Inferior parietal cortex (tissue), 1 donor: ENCODE results near the gene DPP6.

Experiments
- DNase-seq: peaks from one replicate; pipeline ENCODE4 v3.0.0-alpha.2; 2016; ENCODE audit errors: extremely low spot score

DPP6 gene

GRCh38 chr7:154532771-154533170 is 480.6 kb downstream of the DPP6 start:
- DNase-seq: no peak

GRCh38 chr7:154540596-154540995 is 488.4 kb downstream of the DPP6 start:
- no peak for DNase-seq

GRCh38 chr7:154541606-154542005 is 489.4 kb downstream of the DPP6 start:
- DNase-seq: no peak

- DNase-seq: peak; percentile 38
Measured at GRCh38 chr7:154546946-154547587, 494.9 kb downstream of the DPP6 start.

- no peak for DNase-seq
Measured at GRCh38 chr7:154553711-154554265, 501.6 kb downstream of the DPP6 start.

- no peak for DNase-seq
Measured at GRCh38 chr7:154559454-154559853, 507.3 kb downstream of the DPP6 start.

- DNase-seq: no peak
Measured at GRCh38 chr7:154564676-154565075, 512.5 kb downstream of the DPP6 start.

GRCh38 chr7:154566877-154567276 is 514.7 kb downstream of the DPP6 start:
- no peak for DNase-seq

GRCh38 chr7:154568346-154568745 is 516.1 kb downstream of the DPP6 start:
- DNase-seq: peak; percentile 63

GRCh38 chr7:154569916-154570315 is 517.7 kb downstream of the DPP6 start:
- no peak for DNase-seq

GRCh38 chr7:154571772-154572171 is 519.6 kb downstream of the DPP6 start:
- DNase-seq: no peak

- no peak for DNase-seq
Measured at GRCh38 chr7:154574235-154574634, 522.0 kb downstream of the DPP6 start.

GRCh38 chr7:154575497-154575896 is 523.3 kb downstream of the DPP6 start:
- no peak for DNase-seq

- DNase-seq: no peak
Measured at GRCh38 chr7:154576604-154577003, 524.4 kb downstream of the DPP6 start.

- DNase-seq: no peak
Measured at GRCh38 chr7:154577141-154577873, 525.1 kb downstream of the DPP6 start.

- DNase-seq: no peak
Measured at GRCh38 chr7:154578336-154578735, 526.1 kb downstream of the DPP6 start.

- DNase-seq: no peak
Measured at GRCh38 chr7:154579711-154580110, 527.5 kb downstream of the DPP6 start.

GRCh38 chr7:154581251-154581890 is 529.2 kb downstream of the DPP6 start:
- DNase-seq: no peak

GRCh38 chr7:154583454-154583853 is 531.3 kb downstream of the DPP6 start:
- no peak for DNase-seq

- peak; percentile 69 for DNase-seq
Measured at GRCh38 chr7:154584352-154585252, 532.4 kb downstream of the DPP6 start.

- DNase-seq: no peak
Measured at GRCh38 chr7:154587792-154588191, 535.6 kb downstream of the DPP6 start.

- DNase-seq: peak; percentile 80
Measured at GRCh38 chr7:154591544-154591943, 539.3 kb downstream of the DPP6 start.
